PFSK-1 (cell line): ENCODE data around the gene TFEB.

Experiments
- FOXP2 ChIP-seq: optimal IDR thresholded peaks from 2 replicates; pipeline ENCODE3; 2011; ENCODE audit warnings: borderline replicate concordance, control low read depth, inconsistent platforms; ENCODE audit not compliant: insufficient read depth; ENCODE audit errors: extremely low read length, extremely low read depth
- POLR2AphosphoS5 ChIP-seq: IDR thresholded peaks from 2 replicates; pipeline ENCODE4 v1.6.1; 2012; ENCODE audit warnings: low read depth, mild to moderate bottlenecking, control low read depth, low read length, moderate library complexity
- SIN3A ChIP-seq: IDR thresholded peaks from 2 replicates; pipeline ENCODE4 v1.6.1; 2012; ENCODE audit warnings: mild to moderate bottlenecking, low read length, moderate library complexity, borderline replicate concordance; ENCODE audit not compliant: insufficient read depth
- TAF1 ChIP-seq: IDR thresholded peaks from 2 replicates; pipeline ENCODE4 v1.6.1; 2012; ENCODE audit warnings: low read length, control low read depth, borderline replicate concordance; ENCODE audit not compliant: insufficient read depth
- TF ChIP-seq, protein P1 (sequence below), 2 experiments: IDR thresholded peaks; 2 replicates each; pipeline versions ENCODE4 v1.6.1 to v1.8.0; 2011 to 2012; ENCODE audit warnings: low read depth in 2 of 2, low read length in 2 of 2, control low read depth in 1 of 2, inconsistent platforms in 1 of 2, mild to moderate bottlenecking in 1 of 2, moderate library complexity in 1 of 2; ENCODE audit not compliant: insufficient read depth in 1 of 2

The TFEB gene

GRCh38 chr6:41717392-41717736, 18.0 kb downstream of the TFEB start:
- TF ChIP-seq SIN3A, result no peak
- TF ChIP-seq, protein P1, sequence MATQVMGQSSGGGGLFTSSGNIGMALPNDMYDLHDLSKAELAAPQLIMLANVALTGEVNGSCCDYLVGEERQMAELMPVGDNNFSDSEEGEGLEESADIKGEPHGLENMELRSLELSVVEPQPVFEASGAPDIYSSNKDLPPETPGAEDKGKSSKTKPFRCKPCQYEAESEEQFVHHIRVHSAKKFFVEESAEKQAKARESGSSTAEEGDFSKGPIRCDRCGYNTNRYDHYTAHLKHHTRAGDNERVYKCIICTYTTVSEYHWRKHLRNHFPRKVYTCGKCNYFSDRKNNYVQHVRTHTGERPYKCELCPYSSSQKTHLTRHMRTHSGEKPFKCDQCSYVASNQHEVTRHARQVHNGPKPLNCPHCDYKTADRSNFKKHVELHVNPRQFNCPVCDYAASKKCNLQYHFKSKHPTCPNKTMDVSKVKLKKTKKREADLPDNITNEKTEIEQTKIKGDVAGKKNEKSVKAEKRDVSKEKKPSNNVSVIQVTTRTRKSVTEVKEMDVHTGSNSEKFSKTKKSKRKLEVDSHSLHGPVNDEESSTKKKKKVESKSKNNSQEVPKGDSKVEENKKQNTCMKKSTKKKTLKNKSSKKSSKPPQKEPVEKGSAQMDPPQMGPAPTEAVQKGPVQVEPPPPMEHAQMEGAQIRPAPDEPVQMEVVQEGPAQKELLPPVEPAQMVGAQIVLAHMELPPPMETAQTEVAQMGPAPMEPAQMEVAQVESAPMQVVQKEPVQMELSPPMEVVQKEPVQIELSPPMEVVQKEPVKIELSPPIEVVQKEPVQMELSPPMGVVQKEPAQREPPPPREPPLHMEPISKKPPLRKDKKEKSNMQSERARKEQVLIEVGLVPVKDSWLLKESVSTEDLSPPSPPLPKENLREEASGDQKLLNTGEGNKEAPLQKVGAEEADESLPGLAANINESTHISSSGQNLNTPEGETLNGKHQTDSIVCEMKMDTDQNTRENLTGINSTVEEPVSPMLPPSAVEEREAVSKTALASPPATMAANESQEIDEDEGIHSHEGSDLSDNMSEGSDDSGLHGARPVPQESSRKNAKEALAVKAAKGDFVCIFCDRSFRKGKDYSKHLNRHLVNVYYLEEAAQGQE (IDR thresholded peaks at IDR 0.05; ENCODE audit: insufficient read depth in 1 of 2, low read depth in 2 of 2, low read length in 2 of 2), result no peak
- no peak for TF ChIP-seq FOXP2
- no peak for TF ChIP-seq TAF1
- no peak for TF ChIP-seq POLR2AphosphoS5

DNA sequence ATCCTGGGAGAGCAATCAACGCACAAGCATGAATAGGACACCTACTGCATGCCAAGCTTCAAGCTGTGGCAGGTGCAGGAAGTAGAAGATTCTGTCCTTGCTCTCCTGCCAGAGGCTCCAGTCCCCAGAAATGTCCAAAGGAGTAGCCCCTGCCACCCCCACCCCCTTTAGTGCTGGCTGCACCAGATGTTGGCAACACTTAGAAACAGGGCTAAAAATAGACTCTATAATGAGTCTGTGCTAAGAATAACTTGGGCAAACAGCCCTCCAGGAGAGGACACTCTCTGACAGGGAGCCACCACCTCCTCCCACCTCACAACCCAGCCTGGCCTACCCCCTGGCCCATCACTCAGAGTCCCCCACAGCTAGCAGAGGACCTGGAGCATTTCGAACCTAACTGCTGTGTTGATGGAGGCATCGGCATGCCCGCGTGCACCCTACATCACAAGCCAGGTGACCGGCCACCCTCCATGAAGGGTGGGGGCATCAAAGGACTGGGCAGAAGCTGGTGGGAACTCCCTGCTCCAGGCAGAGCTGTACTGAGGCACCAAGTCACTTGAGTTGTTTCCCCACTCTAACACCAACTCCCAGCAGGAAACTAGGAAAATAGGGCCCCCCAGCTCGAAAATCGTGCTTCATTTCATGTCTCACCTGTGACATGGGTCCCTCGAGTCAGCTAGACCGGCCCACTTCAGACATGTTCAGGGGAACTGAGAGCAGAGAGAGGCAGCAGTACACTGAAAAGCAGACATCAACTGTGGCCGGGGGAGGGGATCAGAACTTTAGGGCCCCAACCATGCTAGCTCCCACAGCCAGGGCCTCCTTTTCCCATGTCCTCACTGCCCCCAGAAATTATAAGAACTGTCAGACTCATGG, 18.7 kb downstream of the TFEB start:
- no peak for TF ChIP-seq FOXP2

GRCh38 chr6:41715795-41716515, 19.5 kb downstream of the TFEB start:
- TF ChIP-seq, protein P1 (IDR thresholded peaks at IDR 0.05; ENCODE audit: insufficient read depth in 1 of 2, low read depth in 2 of 2, low read length in 2 of 2), result no peak
- TF ChIP-seq TAF1 (no peak), POLR2AphosphoS5 (no peak), SIN3A (no peak), FOXP2 (no peak)

GRCh38 chr6:41714556-41715273, 20.7 kb downstream of the TFEB start:
- TF ChIP-seq FOXP2, result no peak
- TF ChIP-seq SIN3A, result no peak
- TF ChIP-seq POLR2AphosphoS5, result no peak
- TF ChIP-seq, protein P1 (IDR thresholded peaks at IDR 0.05; ENCODE audit: insufficient read depth in 1 of 2, low read depth in 2 of 2, low read length in 2 of 2), result no peak
- TF ChIP-seq TAF1, result no peak

GRCh38 chr6:41713650-41714291, 21.6 kb downstream of the TFEB start:
- TF ChIP-seq SIN3A, result no peak
- TF ChIP-seq, protein P1 (IDR thresholded peaks at IDR 0.05; ENCODE audit: insufficient read depth in 1 of 2, low read depth in 2 of 2, low read length in 2 of 2), result no peak
- no peak for TF ChIP-seq FOXP2
- no peak for TF ChIP-seq TAF1
- no peak for TF ChIP-seq POLR2AphosphoS5
